Liver (tissue), 9 donors: ENCODE results near the gene LCN2. TPM values are rescaled to one million over a fixed set of nuclear protein-coding genes. Genes with fewer than 3 reads are reported as not detected.

Experiments
- DNase-seq: peaks from one replicate; pipeline ENCODE4 v3.0.0-alpha.2; 2017; ENCODE audit warnings: low spot score
- H3K27ac ChIP-seq, 2 donors: one replicate each; pipeline ENCODE4 v1.7.0; 2013; ENCODE audit warnings: inconsistent platforms in 2 of 2, low read length in 2 of 2, control low read depth in 1 of 2, low read depth in 1 of 2, mild to moderate bottlenecking in 1 of 2
- H3K27me3 ChIP-seq, 4 donors: one replicate each; pipeline versions ENCODE4 v1.6.1 to v1.7.0; 2013; ENCODE audit warnings: low read length in 3 of 4, inconsistent platforms in 1 of 4, mild to moderate bottlenecking in 1 of 4, moderate library complexity in 1 of 4; ENCODE audit not compliant: control insufficient read depth in 4 of 4, insufficient read depth in 4 of 4
- H3K36me3 ChIP-seq, 4 donors: one replicate each; pipeline versions ENCODE4 v1.6.1 to v1.7.0; 2013; ENCODE audit warnings: low read length in 3 of 4, mild to moderate bottlenecking in 3 of 4, low read depth in 1 of 4, moderate library complexity in 1 of 4; ENCODE audit not compliant: control insufficient read depth in 4 of 4, insufficient read depth in 3 of 4
- H3K4me1 ChIP-seq, 4 donors: one replicate each; pipeline versions ENCODE4 v1.6.1 to v1.7.0; 2013; ENCODE audit warnings: low read length in 3 of 4, mild to moderate bottlenecking in 3 of 4, moderate library complexity in 1 of 4; ENCODE audit not compliant: control insufficient read depth in 4 of 4, insufficient read depth in 4 of 4
- H3K4me3 ChIP-seq, 3 donors: one replicate each; pipeline versions ENCODE4 v1.6.1 to v1.7.0; 2013; ENCODE audit warnings: low read length in 3 of 3, control low read depth in 1 of 3, low read depth in 1 of 3, mild to moderate bottlenecking in 1 of 3
- H3K9ac ChIP-seq, 2 donors: one replicate each; pipeline ENCODE4 v1.7.0; 2013; ENCODE audit warnings: low read length in 2 of 2, mild to moderate bottlenecking in 2 of 2, moderate library complexity in 2 of 2, control low read depth in 1 of 2, low read depth in 1 of 2
- H3K9me3 ChIP-seq, 4 donors: one replicate each; pipeline versions ENCODE4 v1.6.1 to v1.7.0; 2013; ENCODE audit warnings: low read length in 3 of 4; ENCODE audit not compliant: control insufficient read depth in 4 of 4
- EGR1 ChIP-seq, 2 donors: IDR thresholded peaks; 2 replicates each; pipeline ENCODE4 v1.6.1; 2016 to 2018; ENCODE audit warnings: antibody characterized with exemption in 2 of 2, low read depth in 2 of 2
- FOXA2 ChIP-seq: IDR thresholded peaks from 2 replicates; pipeline ENCODE4 v1.6.1; 2016; ENCODE audit warnings: antibody characterized with exemption
- HNF4A ChIP-seq, 2 donors: conservative IDR thresholded peaks; 2 replicates each; pipeline ENCODE4 v1.6.1; 2016; ENCODE audit warnings: antibody characterized with exemption in 2 of 2, mild to moderate bottlenecking in 2 of 2
- HNF4G ChIP-seq: IDR thresholded peaks from 2 replicates; pipeline ENCODE4 v1.6.1; 2016; ENCODE audit warnings: antibody characterized with exemption
- RAD21 ChIP-seq, 2 donors: IDR thresholded peaks; 2 replicates each; pipeline ENCODE4 v1.6.1; 2016; ENCODE audit warnings: antibody characterized with exemption in 2 of 2, mild to moderate bottlenecking in 2 of 2
- RXRA ChIP-seq, 2 donors: IDR thresholded peaks; 2 replicates each; pipeline ENCODE4 v1.6.1; 2017 to 2018; ENCODE audit warnings: antibody characterized with exemption in 2 of 2, mild to moderate bottlenecking in 1 of 2
- SP1 ChIP-seq: IDR thresholded peaks from 2 replicates; pipeline ENCODE4 v1.6.1; 2018; ENCODE audit warnings: antibody characterized with exemption, mild to moderate bottlenecking
- TAF1 ChIP-seq: conservative IDR thresholded peaks from 2 replicates; pipeline ENCODE4 v1.6.1; 2016; ENCODE audit warnings: antibody characterized with exemption, mild to moderate bottlenecking
- YY1 ChIP-seq: IDR thresholded peaks from 2 replicates; pipeline ENCODE4 v1.6.1; 2016; ENCODE audit warnings: antibody characterized with exemption, mild to moderate bottlenecking
- WGBS: extraction: QIAGEN DNeasy Blood & Tissue Kit; methylation state at CpG from one replicate; pipeline ENCODE4 v1.1.7; 2013; 5-methylcytosine and 5-hydroxymethylcytosine counted together
- polyA plus RNA-seq, 2 donors: library from polyadenylated mRNA; stranded (reverse) in 1 of 2; unstranded in 1 of 2; fragments of 200-250 nt in 1 of 2; fragments of >200 nt in 1 of 2; fragmentation: Nextera tagmentation in 1 of 2; extraction: Ambion mirVana in 1 of 2; gene quantifications; one replicate each; pipeline versions ENCODE4 v1.2.1 to v1.2.3, GENCODE V29; 2013 to 2015
- total RNA-seq, 2 donors: library from RNA; depleted of rRNA; stranded (reverse); fragments of >200 nt; gene quantifications; one replicate each; pipeline ENCODE4 v1.2.3, GENCODE V29; 2014
- TF ChIP-seq, protein P1 (sequence below): IDR thresholded peaks from 2 replicates; pipeline ENCODE4 v1.6.1; 2016; ENCODE audit warnings: antibody characterized with exemption
- TF ChIP-seq, protein P2 (sequence below): fragments of 150-350 bp; IDR thresholded peaks from 2 replicates; pipeline ENCODE4 v1.5.1; 2017; ENCODE audit warnings: improper control_type of control experiment, low read depth, low read length; ENCODE audit not compliant: missing input control
- TF ChIP-seq, protein P3 (sequence below): IDR thresholded peaks from 2 replicates; pipeline ENCODE4 v1.6.1; 2016; ENCODE audit warnings: antibody characterized with exemption, mild to moderate bottlenecking
- donor health status: healthy.
- donor health status: healthy.
- donor health status: healthy.
- donor health status: healthy.
- donor health status: healthy.

Gene LCN2
- total and polyA plus RNA-seq, 4 donors = 7.0 to 64.5 (median 10.4) TPM

DNA sequence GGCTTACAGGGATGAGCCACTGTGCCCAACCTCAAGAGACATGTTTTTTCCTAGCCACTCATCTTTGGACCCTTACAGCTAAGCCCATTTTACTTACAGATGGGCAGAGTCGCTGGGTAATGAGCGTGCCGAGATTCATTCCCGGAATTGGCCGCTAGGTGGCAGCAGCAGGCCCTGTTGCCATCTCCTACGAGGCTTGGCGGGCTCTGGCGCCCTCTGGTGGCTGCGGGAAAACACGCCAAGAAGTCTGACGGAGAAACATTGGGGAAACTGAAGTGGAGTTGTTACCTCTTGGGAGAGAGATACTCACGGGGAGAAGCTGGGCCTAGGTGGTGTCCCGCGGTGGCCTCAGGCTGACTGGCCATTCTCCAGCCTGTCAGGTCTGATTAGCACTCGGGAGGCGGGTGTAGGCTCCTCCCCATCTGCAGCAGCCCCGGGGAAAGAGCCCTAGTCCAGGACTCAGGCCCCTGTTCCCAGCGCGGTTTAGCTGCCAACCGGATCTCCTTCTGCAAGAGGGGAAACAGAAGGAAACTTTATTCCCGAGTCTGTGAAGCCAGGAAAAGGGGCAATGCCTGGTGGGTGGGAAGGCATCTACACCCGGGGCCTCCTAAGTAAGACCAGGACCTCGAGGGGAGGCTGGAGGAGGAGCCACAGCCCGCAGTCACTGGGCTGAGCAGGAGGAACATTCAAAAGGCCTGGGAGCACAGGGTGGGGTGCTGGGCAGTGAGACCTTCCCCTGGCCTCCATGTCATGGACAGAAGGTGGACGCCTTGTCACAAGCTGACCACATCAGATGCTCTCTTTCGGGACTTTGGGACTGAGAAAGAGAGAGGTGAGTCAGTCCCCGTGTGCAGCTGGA lies 31.4 kb upstream of the LCN2 start:
- peak; percentile 100 for DNase-seq
- peaks cover 2 to 19% (median 5%) of the 10 kb centered on the region in 4 donors for H3K36me3 ChIP-seq
- WGBS = 19% methylated on average over 27 of the region's 27 CpGs
- no peak overlapping the region for H3K9ac ChIP-seq
- peaks cover 11 to 35% (median 24%) of the 10 kb centered on the region in 4 donors for H3K4me1 ChIP-seq
- TF ChIP-seq HNF4A (conservative IDR thresholded peaks at IDR 0.05) = peak in 1 of 2 donors; percentile 54
- no peak for TF ChIP-seq RXRA (IDR thresholded peaks at IDR 0.05)
- TF ChIP-seq EGR1 (IDR thresholded peaks at IDR 0.05; ENCODE audit: low read depth in 2 of 2) = no peak
- TF ChIP-seq, protein P1, sequence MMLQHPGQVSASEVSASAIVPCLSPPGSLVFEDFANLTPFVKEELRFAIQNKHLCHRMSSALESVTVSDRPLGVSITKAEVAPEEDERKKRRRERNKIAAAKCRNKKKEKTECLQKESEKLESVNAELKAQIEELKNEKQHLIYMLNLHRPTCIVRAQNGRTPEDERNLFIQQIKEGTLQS = no peak
- TF ChIP-seq, protein P2, sequence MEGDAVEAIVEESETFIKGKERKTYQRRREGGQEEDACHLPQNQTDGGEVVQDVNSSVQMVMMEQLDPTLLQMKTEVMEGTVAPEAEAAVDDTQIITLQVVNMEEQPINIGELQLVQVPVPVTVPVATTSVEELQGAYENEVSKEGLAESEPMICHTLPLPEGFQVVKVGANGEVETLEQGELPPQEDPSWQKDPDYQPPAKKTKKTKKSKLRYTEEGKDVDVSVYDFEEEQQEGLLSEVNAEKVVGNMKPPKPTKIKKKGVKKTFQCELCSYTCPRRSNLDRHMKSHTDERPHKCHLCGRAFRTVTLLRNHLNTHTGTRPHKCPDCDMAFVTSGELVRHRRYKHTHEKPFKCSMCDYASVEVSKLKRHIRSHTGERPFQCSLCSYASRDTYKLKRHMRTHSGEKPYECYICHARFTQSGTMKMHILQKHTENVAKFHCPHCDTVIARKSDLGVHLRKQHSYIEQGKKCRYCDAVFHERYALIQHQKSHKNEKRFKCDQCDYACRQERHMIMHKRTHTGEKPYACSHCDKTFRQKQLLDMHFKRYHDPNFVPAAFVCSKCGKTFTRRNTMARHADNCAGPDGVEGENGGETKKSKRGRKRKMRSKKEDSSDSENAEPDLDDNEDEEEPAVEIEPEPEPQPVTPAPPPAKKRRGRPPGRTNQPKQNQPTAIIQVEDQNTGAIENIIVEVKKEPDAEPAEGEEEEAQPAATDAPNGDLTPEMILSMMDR = peak; percentile 100
- peak; percentile 37 for TF ChIP-seq YY1
- peak; percentile 100 for TF ChIP-seq RAD21 (IDR thresholded peaks at IDR 0.05)
- peak; percentile 25 for TF ChIP-seq SP1
- no peaks in the 10 kb centered on the region for H3K9me3 ChIP-seq
- H3K27me3 ChIP-seq = no peaks in the 10 kb centered on the region
- H3K27ac ChIP-seq = peak overlapping the region in 1 of 2 donors; percentile 36
- H3K4me3 ChIP-seq = no peak overlapping the region

DNA sequence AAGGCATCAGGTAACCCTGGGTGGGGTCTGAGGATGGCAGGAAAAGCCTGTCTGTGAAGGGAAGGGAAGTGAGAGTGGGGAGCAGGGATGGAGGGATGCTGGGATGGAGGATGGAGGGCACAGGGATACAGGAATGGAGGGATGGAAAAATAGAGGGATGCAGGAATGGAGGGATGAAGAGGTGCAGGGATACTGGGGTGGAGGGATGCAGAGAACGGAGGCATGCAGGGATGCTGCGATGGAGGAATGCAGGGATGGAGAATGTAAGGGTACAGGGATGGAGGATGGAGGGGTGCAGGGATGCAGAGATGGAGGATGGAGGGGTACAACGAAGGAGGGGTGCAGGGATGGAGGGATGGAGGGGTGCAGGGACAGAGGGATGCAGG lies 30.8 kb upstream of the LCN2 start:
- Histone ChIP-seq H3K4me1 (peaks cover 11 to 35% (median 24%) of the 10 kb centered on the region in 4 donors), H3K27me3 (no peaks in the 10 kb centered on the region), H3K9me3 (no peaks in the 10 kb centered on the region), H3K4me3 (no peak overlapping the region), H3K27ac (no peak overlapping the region), H3K36me3 (peaks cover 3 to 22% (median 4%) of the 10 kb centered on the region in 4 donors), H3K9ac (no peak overlapping the region)
- 50% methylated on average over 3 of the region's 3 CpGs for WGBS
- no peak for DNase-seq
- TF ChIP-seq FOXA2 = no peak
- TF ChIP-seq, protein P2 = no peak
- no peak for TF ChIP-seq TAF1
- TF ChIP-seq, protein P3, sequence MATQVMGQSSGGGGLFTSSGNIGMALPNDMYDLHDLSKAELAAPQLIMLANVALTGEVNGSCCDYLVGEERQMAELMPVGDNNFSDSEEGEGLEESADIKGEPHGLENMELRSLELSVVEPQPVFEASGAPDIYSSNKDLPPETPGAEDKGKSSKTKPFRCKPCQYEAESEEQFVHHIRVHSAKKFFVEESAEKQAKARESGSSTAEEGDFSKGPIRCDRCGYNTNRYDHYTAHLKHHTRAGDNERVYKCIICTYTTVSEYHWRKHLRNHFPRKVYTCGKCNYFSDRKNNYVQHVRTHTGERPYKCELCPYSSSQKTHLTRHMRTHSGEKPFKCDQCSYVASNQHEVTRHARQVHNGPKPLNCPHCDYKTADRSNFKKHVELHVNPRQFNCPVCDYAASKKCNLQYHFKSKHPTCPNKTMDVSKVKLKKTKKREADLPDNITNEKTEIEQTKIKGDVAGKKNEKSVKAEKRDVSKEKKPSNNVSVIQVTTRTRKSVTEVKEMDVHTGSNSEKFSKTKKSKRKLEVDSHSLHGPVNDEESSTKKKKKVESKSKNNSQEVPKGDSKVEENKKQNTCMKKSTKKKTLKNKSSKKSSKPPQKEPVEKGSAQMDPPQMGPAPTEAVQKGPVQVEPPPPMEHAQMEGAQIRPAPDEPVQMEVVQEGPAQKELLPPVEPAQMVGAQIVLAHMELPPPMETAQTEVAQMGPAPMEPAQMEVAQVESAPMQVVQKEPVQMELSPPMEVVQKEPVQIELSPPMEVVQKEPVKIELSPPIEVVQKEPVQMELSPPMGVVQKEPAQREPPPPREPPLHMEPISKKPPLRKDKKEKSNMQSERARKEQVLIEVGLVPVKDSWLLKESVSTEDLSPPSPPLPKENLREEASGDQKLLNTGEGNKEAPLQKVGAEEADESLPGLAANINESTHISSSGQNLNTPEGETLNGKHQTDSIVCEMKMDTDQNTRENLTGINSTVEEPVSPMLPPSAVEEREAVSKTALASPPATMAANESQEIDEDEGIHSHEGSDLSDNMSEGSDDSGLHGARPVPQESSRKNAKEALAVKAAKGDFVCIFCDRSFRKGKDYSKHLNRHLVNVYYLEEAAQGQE = no peak
- TF ChIP-seq RAD21 (IDR thresholded peaks at IDR 0.05) = no peak
- TF ChIP-seq HNF4G = no peak
- TF ChIP-seq SP1 = no peak
- no peak for TF ChIP-seq RXRA (IDR thresholded peaks at IDR 0.05)
- TF ChIP-seq YY1 = no peak
